ENCODE measurements around the gene ADAM30. TPM values are rescaled to one million over a fixed set of nuclear protein-coding genes. Genes with fewer than 3 reads are reported as not detected.

ADAM30 gene
- total and polyA plus RNA-seq, 2 of the 13 experiments (the other 11 are each of a cell fraction or from before 2014, with no cell fraction given): not detected

DNA sequence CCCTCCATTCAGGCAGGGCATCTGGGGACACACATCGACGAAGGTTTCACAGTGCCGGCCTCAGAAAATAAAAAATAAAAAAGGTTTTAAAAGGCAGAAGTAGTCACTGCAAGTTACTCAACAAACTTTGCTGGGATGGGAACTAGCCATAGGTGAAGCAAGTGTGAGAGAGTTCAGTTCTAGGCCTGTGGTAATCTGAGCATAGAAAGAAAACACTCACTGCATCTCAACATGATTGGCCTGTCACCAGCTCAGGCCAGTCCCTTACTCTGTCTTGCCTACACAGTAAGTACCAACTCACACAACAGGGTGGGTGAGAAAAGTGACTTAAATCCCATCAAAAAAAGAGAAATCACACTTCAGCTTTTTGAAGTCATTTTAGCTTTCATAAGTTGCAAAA lies 30.2 kb upstream of the ADAM30 start:
- Histone ChIP-seq H4K20me1 (ENCODE audit: insufficient read depth, low read length) (no peaks in the 10 kb centered on the region), H3K36me3 (replicated peaks in 1 of 2; ENCODE audit: control insufficient read depth in 1 of 2, insufficient read depth in 2 of 2, low read length in 2 of 2) (peaks cover 10 to 19% of the 10 kb centered on the region in 2 experiments; a peak in 4 of 5 replicates), H3K4me3 (replicated peaks in 1 of 3; ENCODE audit: insufficient read depth in 1 of 3, low read depth in 2 of 3, low read length in 3 of 3) (no peak overlapping the region), H2AFZ (ENCODE audit: low read length) (no peak overlapping the region), H3K4me1 (ENCODE audit: insufficient read depth, low read length) (no peaks in the 10 kb centered on the region), H3K4me2 (ENCODE audit: low read depth, low read length) (no peak overlapping the region), H3K9ac (ENCODE audit: insufficient read depth, low read depth, low read length) (no peak overlapping the region), H3K27me3 (ENCODE audit: control insufficient read depth in 1 of 2, insufficient read depth in 2 of 2, low read length in 2 of 2) (no peaks in the 10 kb centered on the region), H3K79me2 (ENCODE audit: insufficient read depth, low read length) (no peaks in the 10 kb centered on the region), H3K27ac (ENCODE audit: extremely low read length, insufficient read depth, low read length) (no peak overlapping the region), H3K9me3 (ENCODE audit: low read length) (no peaks in the 10 kb centered on the region)
- no peak for FAIRE-seq
- no TSS peak for BruUV-seq (replicated peaks)
- intact Hi-C loops (cut with micrococcal nuclease; ENCODE audit: unreplicated experiment) (no loop called here), in situ Hi-C loops (cut with HindIII; ENCODE audit: extremely low pct_ligation_motif_present, low pct_unique_long_range_greater_than_20kb) (no loop called here)
- no peak for DNase-seq (ENCODE audit: low spot score)
- TF ChIP-seq ZNF101 (CRISPR knock-in tag; IDR thresholded peaks at IDR 0.05; ENCODE audit: borderline replicate concordance, low read depth) (no peak), KLF6 (CRISPR knock-in tag; IDR thresholded peaks at IDR 0.05) (no peak), ZNF296 (CRISPR knock-in tag; conservative IDR thresholded peaks at IDR 0.05) (no peak), RCOR2 (CRISPR knock-in tag; IDR thresholded peaks at IDR 0.05) (no peak), ZNF337 (CRISPR knock-in tag; IDR thresholded peaks at IDR 0.05; ENCODE audit: borderline replicate concordance, low read depth) (no peak), PHF20 (CRISPR knock-in tag; IDR thresholded peaks at IDR 0.05) (no peak), DNMT3B (CRISPR knock-in tag; conservative IDR thresholded peaks at IDR 0.05) (no peak), ZNF253 (CRISPR knock-in tag; IDR thresholded peaks at IDR 0.05; ENCODE audit: borderline replicate concordance) (no peak), ZSCAN31 (CRISPR knock-in tag; IDR thresholded peaks at IDR 0.05; ENCODE audit: low read depth) (no peak)
- TF ChIP-seq, protein P1, sequence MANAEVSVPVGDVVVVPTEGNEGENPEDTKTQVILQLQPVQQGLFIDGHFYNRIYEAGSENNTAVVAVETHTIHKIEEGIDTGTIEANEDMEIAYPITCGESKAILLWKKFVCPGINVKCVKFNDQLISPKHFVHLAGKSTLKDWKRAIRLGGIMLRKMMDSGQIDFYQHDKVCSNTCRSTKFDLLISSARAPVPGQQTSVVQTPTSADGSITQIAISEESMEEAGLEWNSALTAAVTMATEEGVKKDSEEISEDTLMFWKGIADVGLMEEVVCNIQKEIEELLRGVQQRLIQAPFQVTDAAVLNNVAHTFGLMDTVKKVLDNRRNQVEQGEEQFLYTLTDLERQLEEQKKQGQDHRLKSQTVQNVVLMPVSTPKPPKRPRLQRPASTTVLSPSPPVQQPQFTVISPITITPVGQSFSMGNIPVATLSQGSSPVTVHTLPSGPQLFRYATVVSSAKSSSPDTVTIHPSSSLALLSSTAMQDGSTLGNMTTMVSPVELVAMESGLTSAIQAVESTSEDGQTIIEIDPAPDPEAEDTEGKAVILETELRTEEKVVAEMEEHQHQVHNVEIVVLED (CRISPR knock-in tag; IDR thresholded peaks at IDR 0.05; ENCODE audit: borderline replicate concordance): no peak
- TF ChIP-seq, protein P2, sequence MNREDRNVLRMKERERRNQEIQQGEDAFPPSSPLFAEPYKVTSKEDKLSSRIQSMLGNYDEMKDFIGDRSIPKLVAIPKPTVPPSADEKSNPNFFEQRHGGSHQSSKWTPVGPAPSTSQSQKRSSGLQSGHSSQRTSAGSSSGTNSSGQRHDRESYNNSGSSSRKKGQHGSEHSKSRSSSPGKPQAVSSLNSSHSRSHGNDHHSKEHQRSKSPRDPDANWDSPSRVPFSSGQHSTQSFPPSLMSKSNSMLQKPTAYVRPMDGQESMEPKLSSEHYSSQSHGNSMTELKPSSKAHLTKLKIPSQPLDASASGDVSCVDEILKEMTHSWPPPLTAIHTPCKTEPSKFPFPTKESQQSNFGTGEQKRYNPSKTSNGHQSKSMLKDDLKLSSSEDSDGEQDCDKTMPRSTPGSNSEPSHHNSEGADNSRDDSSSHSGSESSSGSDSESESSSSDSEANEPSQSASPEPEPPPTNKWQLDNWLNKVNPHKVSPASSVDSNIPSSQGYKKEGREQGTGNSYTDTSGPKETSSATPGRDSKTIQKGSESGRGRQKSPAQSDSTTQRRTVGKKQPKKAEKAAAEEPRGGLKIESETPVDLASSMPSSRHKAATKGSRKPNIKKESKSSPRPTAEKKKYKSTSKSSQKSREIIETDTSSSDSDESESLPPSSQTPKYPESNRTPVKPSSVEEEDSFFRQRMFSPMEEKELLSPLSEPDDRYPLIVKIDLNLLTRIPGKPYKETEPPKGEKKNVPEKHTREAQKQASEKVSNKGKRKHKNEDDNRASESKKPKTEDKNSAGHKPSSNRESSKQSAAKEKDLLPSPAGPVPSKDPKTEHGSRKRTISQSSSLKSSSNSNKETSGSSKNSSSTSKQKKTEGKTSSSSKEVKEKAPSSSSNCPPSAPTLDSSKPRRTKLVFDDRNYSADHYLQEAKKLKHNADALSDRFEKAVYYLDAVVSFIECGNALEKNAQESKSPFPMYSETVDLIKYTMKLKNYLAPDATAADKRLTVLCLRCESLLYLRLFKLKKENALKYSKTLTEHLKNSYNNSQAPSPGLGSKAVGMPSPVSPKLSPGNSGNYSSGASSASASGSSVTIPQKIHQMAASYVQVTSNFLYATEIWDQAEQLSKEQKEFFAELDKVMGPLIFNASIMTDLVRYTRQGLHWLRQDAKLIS (CRISPR knock-in tag; IDR thresholded peaks at IDR 0.05): no peak
- TF ChIP-seq, protein P3, sequence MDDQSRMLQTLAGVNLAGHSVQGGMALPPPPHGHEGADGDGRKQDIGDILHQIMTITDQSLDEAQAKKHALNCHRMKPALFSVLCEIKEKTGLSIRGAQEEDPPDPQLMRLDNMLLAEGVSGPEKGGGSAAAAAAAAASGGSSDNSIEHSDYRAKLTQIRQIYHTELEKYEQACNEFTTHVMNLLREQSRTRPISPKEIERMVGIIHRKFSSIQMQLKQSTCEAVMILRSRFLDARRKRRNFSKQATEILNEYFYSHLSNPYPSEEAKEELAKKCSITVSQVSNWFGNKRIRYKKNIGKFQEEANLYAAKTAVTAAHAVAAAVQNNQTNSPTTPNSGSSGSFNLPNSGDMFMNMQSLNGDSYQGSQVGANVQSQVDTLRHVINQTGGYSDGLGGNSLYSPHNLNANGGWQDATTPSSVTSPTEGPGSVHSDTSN (CRISPR knock-in tag; IDR thresholded peaks at IDR 0.05; ENCODE audit: borderline replicate concordance): no peak
- ATAC-seq: no peak
- ChIA-PET CTCF (ENCODE audit: low intra/inter-chr PET ratio, low total read pairs) (no interaction called here), POLR2A (no interaction called here)
- WGBS (ENCODE audit: low lambda C conversion rate): 99% methylated on average over 3 of the region's 3 CpGs

Data from HepG2 (cell line).